AG10803 (cell line): Measurements from ENCODE around the gene INPP4A.

ENCODE experiments used
- DNase-seq: peaks from one replicate; pipeline ENCODE4 v3.0.0; 2010; ENCODE audit warnings: low read depth
- H3K4me3 ChIP-seq: 2 replicates; pipeline ENCODE4 v1.5.1; 2011; ENCODE audit warnings: mild to moderate bottlenecking, low read length, control low read depth
- TF ChIP-seq, protein P1 (sequence below): conservative IDR thresholded peaks from 2 replicates; pipeline ENCODE4 v1.5.1; 2011; ENCODE audit warnings: mild to moderate bottlenecking, low read length, control low read depth, inconsistent platforms

The INPP4A gene

DNA sequence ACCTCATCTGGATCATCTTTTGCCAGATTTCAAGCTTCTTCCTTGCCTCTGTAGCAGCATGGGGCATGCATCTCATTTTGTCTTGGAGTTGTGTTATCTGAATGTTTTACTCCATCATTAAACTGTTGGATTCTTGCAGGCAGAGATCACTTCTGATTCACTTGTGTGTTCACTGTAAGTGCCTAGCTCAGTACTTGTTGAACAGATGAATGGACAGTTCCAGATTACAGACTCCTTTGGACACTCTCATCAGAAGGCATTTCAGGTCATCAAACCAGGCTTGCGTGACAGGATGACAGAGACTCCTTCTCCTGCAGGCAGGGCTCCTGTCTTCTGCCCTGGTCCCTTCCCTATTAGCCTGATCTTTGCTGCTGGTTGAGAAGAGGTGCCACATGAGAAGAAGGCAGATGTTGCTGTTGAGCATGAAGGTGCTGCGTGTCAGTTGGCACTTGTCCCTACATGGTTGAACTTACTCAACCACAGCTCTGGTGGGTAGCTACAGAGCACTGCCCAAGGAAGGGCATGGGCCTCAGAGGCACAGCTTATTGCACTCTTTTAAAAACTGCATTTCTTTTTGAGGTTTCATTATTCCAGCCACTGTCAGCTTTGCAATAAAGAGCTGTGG lies 58.9 kb downstream of the INPP4A start:
- TF ChIP-seq, protein P1, sequence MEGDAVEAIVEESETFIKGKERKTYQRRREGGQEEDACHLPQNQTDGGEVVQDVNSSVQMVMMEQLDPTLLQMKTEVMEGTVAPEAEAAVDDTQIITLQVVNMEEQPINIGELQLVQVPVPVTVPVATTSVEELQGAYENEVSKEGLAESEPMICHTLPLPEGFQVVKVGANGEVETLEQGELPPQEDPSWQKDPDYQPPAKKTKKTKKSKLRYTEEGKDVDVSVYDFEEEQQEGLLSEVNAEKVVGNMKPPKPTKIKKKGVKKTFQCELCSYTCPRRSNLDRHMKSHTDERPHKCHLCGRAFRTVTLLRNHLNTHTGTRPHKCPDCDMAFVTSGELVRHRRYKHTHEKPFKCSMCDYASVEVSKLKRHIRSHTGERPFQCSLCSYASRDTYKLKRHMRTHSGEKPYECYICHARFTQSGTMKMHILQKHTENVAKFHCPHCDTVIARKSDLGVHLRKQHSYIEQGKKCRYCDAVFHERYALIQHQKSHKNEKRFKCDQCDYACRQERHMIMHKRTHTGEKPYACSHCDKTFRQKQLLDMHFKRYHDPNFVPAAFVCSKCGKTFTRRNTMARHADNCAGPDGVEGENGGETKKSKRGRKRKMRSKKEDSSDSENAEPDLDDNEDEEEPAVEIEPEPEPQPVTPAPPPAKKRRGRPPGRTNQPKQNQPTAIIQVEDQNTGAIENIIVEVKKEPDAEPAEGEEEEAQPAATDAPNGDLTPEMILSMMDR = no peak
- DNase-seq = peak; percentile 21
- H3K4me3 ChIP-seq = no peak overlapping the region

DNA sequence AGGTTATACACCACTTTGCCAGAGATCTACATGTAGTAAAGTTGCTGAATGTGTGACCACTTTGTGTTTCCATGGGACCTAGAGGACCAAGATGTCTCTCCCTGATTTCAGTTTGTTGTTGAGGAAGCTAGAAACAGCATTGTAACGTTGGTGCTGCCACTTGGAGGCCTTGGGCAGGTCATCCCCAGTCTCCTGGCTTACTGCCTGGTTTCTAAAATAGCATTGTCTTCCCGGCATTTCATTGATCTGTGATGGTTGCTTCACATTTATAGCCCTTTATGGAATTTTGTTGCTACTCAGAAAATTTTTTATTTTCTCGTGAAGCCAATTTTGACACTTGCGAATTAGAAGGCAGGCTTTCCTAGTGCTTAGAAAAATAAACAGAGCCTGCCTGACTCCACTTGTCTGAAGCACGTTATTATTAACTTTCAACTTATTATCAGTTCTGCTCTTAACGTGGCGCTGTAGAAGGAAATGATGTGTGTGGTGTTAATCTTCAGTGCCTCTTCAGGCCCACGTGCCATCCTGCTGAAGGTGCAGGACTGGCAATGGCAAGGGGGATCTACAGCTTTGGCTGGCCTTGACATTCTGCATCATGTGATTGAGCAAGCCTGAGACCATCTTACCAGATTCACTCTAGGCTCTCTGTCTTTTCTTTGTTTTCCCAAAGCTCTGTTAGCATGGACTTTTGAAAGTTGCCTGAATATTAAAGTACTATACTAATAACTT lies 59.9 kb downstream of the INPP4A start:
- TF ChIP-seq, protein P1 = no peak

GRCh38 chr2:98505311-98505808 lies 60.7 kb downstream of the INPP4A start:
- TF ChIP-seq, protein P1 = no peak
- no peak overlapping the region for H3K4me3 ChIP-seq
- DNase-seq = no peak

More for the DNA sequence above, 59.9 kb downstream of the INPP4A start:
- H3K4me3 ChIP-seq = no peak overlapping the region
- DNase-seq = peak; percentile 71

DNA sequence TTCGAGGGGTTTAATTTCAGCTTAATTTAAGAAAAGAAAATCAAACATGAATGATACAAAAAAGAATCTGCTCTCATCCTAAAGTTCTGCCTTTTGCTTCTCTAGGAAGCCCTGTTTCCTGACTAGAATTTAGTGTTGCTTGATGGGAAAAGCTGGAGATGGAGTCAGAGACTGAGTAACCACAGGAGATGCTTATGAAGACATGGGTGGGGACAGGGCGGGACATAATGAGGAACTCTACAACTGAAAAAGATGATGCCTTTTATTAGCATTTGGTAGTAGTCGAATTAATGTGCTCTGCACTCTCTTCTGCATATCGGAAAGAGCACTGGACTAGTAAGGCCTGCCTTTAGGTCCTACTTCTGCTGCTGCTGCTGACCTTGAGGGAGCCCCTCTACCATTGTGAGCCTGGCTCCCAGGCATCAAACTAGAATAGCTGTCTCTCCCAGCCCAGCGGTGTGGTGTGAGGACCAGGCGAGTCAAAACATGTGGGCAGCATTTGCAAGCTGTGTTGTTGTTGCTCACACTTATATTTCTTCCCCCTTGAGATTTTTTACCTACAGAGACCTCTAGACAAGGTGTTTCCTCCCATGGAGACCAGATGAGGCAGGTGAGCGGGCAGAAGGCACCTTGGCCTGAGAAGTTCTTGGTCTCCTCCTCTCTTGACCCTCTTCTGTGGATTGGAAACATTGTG lies 61.5 kb downstream of the INPP4A start:
- no peak overlapping the region for H3K4me3 ChIP-seq
- TF ChIP-seq, protein P1 = no peak
- no peak for DNase-seq

- no peak overlapping the region for H3K4me3 ChIP-seq
- TF ChIP-seq, protein P1 = no peak
- no peak for DNase-seq
Measured at GRCh38 chr2:98506881-98507280, 62.2 kb downstream of the INPP4A start.

- TF ChIP-seq, protein P1 = no peak
- no peak for DNase-seq
- no peak overlapping the region for H3K4me3 ChIP-seq
Measured at GRCh38 chr2:98507461-98507860, 62.8 kb downstream of the INPP4A start.
